H54 (cell line): Measurements from ENCODE around the gene EXOC1.

Experiments used
- DNase-seq: peaks from one replicate; pipeline ENCODE4 v3.0.0; 2011; ENCODE audit warnings: low spot score, mixed read lengths; ENCODE audit not compliant: insufficient read length
- FAIRE-seq: peaks from 3 replicates; lab custom pipeline; 2011; peaks lifted over from hg19 to GRCh38; lab: Jason Lieb, UNC
- POLR2A ChIP-seq: IDR thresholded peaks from 2 replicates; pipeline ENCODE4 v1.6.1; 2011; ENCODE audit warnings: low read depth, mild to moderate bottlenecking, low read length

The EXOC1 gene

GRCh38 chr4:55871299-55871800 is 17.9 kb downstream of the EXOC1 start:
- TF ChIP-seq POLR2A = no peak
- FAIRE-seq (no peak), DNase-seq (no peak)

DNA sequence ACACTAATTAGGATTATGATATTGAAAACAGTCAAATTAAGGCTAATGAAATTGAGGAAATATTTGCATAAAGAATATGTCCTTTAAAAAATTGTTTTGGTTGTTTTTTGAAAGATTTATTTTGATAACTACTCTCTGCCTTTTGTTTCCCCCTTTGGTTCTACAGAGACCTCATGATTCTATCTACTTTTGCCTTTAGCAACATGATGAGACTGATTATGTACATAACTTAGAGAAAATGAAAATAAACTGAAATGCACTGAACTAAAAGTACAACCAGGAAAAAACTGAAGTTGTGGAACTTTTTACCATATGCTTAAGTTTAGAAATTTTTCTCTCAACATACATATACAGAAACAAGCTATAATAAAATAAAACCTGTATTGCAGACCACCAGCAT is 21.4 kb downstream of the EXOC1 start:
- FAIRE-seq = no peak
- no peak for DNase-seq
- TF ChIP-seq POLR2A = no peak

DNA sequence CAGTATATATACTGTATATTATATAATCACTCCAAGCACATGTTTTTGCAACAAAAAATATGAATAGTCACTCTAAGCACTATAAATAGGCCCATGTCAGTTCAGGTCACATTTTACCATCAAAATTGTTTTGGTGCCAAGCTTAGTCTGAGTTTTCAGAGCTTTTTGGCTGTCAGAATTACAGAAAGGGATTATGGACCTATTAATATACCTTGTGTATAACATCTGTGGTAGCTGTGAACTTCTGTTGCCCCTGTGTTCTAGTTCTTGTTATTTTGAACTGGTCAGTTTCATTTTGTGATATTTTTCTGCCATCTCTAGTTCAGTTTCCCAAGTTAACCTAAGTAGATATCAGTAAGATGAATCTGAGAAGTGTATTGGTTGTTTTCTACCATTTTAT is 22.9 kb downstream of the EXOC1 start:
- DNase-seq (no peak), FAIRE-seq (no peak)
- no peak for TF ChIP-seq POLR2A

- TF ChIP-seq POLR2A = no peak
- no peak for DNase-seq
- FAIRE-seq = no peak
Measured at GRCh38 chr4:55879224-55879623, 25.8 kb downstream of the EXOC1 start.

DNA sequence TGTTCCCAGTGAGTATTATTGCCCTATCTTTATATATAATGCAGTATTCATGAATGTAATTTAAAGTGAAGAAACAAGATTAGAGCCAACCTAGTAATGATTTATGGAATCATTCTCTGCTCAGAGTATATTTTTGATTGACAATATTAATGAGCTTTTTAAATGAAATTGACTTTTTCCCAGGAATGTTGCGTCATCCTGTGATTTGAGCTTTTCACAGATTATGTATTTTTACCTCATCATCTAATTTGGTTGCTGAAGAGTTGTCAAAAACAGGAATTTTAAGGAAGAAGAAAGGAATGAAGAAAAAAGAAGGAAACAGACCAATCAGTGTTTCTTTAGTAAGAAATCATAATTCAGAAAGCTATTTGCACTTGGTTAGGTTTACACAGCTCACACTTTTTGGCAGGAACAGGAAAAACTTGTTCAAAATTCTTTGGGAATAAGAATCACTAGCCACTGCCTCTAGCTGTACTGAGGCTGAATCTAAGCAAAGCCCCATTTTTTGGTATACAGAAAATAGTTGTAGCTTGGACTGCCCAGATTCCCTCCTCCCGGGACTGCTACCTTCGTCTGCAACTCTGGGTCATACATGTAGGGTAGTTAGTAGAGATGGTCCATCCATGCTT is 27.3 kb downstream of the EXOC1 start:
- no peak for TF ChIP-seq POLR2A
- FAIRE-seq = no peak
- DNase-seq = no peak

DNA sequence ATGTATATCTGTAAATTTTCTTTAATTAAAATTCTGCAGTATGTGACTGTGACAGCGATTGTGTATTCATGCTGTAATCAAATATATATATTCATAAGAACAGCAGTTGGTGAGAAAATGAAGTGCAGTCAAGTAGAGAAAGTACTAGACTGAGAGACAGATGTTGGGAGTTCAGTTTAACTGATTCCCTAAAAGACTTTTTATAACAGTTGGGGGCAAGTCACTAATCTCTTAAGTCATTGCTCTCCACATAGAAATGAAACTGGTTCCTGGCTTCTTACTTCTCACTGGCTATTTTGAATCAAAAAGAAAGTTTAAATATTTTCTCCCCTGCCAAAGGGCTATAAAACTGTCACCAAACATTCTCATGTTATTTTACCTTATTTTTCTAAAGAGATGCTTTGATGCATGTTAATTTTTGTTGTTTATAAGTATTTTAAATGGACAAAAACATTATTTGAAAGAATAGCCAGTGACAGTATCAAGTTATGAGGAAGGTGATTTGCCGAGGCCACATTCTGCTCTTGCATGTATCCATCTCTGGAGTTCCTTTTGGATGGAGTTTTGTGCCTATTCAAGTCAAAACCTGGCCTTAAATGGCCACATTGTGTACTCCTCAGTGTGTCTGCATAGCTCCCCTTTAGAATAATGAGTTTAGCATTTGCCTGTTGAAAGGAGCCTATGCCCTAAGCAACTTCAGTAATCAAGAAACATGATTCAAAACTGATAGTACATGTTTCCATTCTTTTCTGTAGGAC is 30.8 kb downstream of the EXOC1 start:
- TF ChIP-seq POLR2A = no peak
- FAIRE-seq (no peak), DNase-seq (no peak)

- no peak for TF ChIP-seq POLR2A
- no peak for DNase-seq
- FAIRE-seq = no peak
Measured at GRCh38 chr4:55884851-55885219, 31.4 kb downstream of the EXOC1 start.

GRCh38 chr4:55887594-55887993 is 34.1 kb downstream of the EXOC1 start:
- FAIRE-seq (no peak), DNase-seq (no peak)
- TF ChIP-seq POLR2A = no peak

GRCh38 chr4:55892156-55892555 is 38.7 kb downstream of the EXOC1 start:
- FAIRE-seq = no peak
- no peak for DNase-seq
- no peak for TF ChIP-seq POLR2A

DNA sequence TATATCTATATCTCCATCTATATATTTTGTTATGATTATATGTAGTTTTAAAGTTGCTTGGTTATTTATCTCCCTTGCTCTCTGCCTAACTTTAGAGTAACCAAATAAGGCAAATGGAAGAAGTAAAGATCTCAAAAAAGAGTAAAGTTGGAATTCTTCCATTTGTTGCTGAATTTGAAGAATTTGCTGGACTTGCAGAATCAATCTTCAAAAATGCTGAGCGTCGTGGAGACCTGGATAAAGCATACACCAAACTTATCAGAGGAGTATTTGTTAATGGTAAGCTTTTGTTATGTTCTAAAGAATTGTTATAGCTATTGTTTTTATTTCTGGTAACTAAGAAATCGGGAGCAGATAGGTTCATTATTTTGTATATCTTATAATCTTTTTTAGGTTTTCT is 43.2 kb downstream of the EXOC1 start:
- no peak for FAIRE-seq
- TF ChIP-seq POLR2A = no peak

GRCh38 chr4:55902677-55903076 is 49.2 kb downstream of the EXOC1 start:
- no peak for FAIRE-seq
- TF ChIP-seq POLR2A = no peak
- DNase-seq = no peak

More for the DNA sequence above, 43.2 kb downstream of the EXOC1 start:
- DNase-seq = no peak

DNA sequence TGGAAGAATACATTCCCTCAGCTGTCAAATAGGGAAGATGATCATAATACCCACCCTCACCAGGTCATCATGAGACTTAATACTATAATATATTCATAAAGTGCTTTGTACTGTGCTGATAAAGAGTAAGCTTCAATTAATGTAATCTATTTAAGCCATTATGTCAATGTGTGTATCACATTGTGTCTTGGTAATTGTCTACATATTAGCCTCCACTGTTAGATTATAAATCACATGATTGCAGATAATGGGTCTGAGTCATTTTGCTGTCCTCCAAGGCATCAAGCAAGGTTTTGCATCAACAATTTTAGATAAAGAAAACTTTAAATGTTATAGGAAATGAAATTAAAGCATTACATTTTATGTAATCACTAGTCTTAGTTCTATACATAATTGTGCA is 50.1 kb downstream of the EXOC1 start:
- no peak for DNase-seq
- no peak for TF ChIP-seq POLR2A
- no peak for FAIRE-seq

DNA sequence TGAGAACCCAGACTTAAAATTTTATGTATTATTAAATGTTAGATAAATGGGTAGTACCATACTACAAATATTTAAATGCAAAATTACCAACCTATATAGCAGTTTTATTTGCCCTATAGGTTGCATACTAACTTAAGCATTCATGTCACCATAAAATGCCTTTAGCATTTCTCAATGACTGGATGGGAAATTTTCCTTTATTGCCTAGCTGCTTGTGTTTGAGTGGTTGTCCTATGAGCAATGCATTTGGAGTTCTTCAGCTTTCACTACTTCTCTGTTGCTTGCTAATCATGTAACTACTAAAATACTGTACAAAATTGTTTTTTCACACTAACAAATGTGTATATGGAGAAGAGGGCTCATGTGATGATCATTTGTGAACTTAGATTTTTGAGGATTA is 51.1 kb downstream of the EXOC1 start:
- no peak for FAIRE-seq
- TF ChIP-seq POLR2A = no peak

DNA sequence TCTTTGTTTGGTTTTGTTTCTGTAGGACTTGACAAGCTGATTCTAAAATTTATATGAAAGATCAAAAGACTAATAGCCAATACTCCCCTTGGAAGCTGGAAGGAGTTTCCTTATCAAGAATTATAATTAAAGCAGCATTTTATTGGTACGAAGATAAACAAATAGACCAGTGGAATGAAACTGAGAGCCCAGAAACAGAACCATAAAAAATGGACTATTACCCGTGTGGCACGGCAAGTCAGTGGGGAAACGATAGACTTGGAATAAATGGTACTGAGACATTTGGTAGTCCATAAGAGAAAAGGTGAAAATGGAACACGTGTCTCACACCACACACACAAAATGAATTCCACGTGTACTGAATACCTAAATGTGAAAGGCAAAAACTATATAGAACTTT is 52.9 kb downstream of the EXOC1 start:
- DNase-seq (no peak), FAIRE-seq (no peak)
- TF ChIP-seq POLR2A = no peak

More for the DNA sequence above, 51.1 kb downstream of the EXOC1 start:
- DNase-seq = no peak

- FAIRE-seq (no peak), DNase-seq (no peak)
- no peak for TF ChIP-seq POLR2A
Measured at GRCh38 chr4:55906989-55907388, 53.5 kb downstream of the EXOC1 start.
